Measurements from ENCODE around the gene PLD6.

DNA sequence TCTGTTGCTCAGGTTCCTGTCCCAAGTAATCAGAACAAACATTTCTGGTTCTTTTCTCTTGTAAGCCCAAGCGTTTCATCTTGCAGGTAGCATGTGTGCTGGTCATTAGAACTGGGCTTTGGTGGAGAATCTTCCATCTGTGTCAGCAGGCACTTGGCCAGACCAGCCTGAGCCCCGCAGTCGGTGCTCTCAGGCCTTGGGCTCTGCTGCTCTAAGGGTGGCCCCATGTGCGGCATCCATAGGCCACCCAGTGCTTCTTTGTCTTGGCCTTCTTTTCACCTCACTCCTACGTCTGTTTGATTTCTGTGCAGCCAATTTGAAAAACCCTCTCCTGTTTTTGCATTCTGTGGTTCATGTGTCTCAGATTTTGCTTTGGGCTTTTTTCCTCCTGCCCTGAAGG is 51.6 kb downstream of the PLD6 start:
- no peak for TF ChIP-seq POLR2A (IDR thresholded peaks at IDR 0.05; ENCODE audit: extremely low read depth, insufficient read length)
- TF ChIP-seq, protein P1, sequence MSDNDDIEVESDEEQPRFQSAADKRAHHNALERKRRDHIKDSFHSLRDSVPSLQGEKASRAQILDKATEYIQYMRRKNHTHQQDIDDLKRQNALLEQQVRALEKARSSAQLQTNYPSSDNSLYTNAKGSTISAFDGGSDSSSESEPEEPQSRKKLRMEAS (IDR thresholded peaks at IDR 0.05; ENCODE audit: low read depth, low read length), result no peak
